DLD1 (cell line): Measurements from ENCODE around the gene HELZ2.
"Not testable (repeated sequence)": the region's sequence is repeated elsewhere in the genome, so short reads cannot be mapped to it uniquely, and the experiment has no call there.

Experiments
- in situ Hi-C: cut with HindIII; loops from 2 replicates; pipeline ENCODE4 v1.10.0; 2017; ENCODE audit warnings: low sequenced_read_pairs

HELZ2 gene

GRCh38 chr20:63565699-63566335 lies 8.2 kb downstream of the HELZ2 start:
- in situ Hi-C loops, result no loop called here

GRCh38 chr20:63565021-63565698 lies 8.9 kb downstream of the HELZ2 start:
- in situ Hi-C loops, result no loop called here

GRCh38 chr20:63564036-63564810 lies 9.8 kb downstream of the HELZ2 start:
- in situ Hi-C loops, result no loop called here

- in situ Hi-C loops, result no loop called here
Observed at GRCh38 chr20:63563225-63563935, 10.7 kb downstream of the HELZ2 start.

GRCh38 chr20:63562461-63563224 lies 11.4 kb downstream of the HELZ2 start:
- in situ Hi-C loops, result no loop called here

GRCh38 chr20:63561624-63562396 lies 12.2 kb downstream of the HELZ2 start:
- in situ Hi-C loops, result no loop called here

- in situ Hi-C loops, result no loop called here
Observed at GRCh38 chr20:63560856-63561609, 13.0 kb downstream of the HELZ2 start.

GRCh38 chr20:63560333-63560805 lies 13.7 kb downstream of the HELZ2 start:
- in situ Hi-C loops, result no loop called here

GRCh38 chr20:63559485-63560332 lies 14.3 kb downstream of the HELZ2 start:
- in situ Hi-C loops, result not testable (repeated sequence)

- in situ Hi-C loops, result no loop called here
Observed at GRCh38 chr20:63558804-63559484, 15.1 kb downstream of the HELZ2 start.

GRCh38 chr20:63557481-63557891 lies 16.6 kb downstream of the HELZ2 start:
- in situ Hi-C loops, result no loop called here

GRCh38 chr20:63556873-63557478 lies 17.1 kb downstream of the HELZ2 start:
- in situ Hi-C loops, result no loop called here

- in situ Hi-C loops, result no loop called here
Observed at GRCh38 chr20:63555661-63556381, 18.2 kb downstream of the HELZ2 start.

GRCh38 chr20:63554361-63555278 lies 19.4 kb downstream of the HELZ2 start:
- in situ Hi-C loops, result no loop called here

GRCh38 chr20:63553933-63554290 lies 20.1 kb downstream of the HELZ2 start, which contains the start of gene FNDC11:
Gene FNDC11 (plus strand): TSS chr20:63554159. CDS start chr20:63555664, 1,505 bp downstream.
- in situ Hi-C loops, result no loop called here
